HFFc6 (cell line): Measurements from ENCODE around the gene TSPAN17. TPM values are rescaled to one million over a fixed set of nuclear protein-coding genes. Genes with fewer than 3 reads are reported as not detected.

Source experiments
- DNase-seq: peaks from one replicate; pipeline ENCODE4 v3.0.0-alpha.2; 2018
- H3K27ac Mint-ChIP-seq: 2 replicates; pipeline ENCODE4 v1.8.0; 2020; ENCODE audit warnings: mild to moderate bottlenecking, mixed read lengths
- H3K27me3 Mint-ChIP-seq: 2 replicates; pipeline ENCODE4 v1.8.0; 2021; ENCODE audit warnings: mild to moderate bottlenecking, moderate library complexity, mixed read lengths; ENCODE audit not compliant: insufficient read depth
- H3K36me3 Mint-ChIP-seq: 2 replicates; pipeline ENCODE4 v1.8.0; 2021; ENCODE audit warnings: low read depth, mixed read lengths
- H3K4me1 Mint-ChIP-seq: 2 replicates; pipeline ENCODE4 v1.8.0; 2020; ENCODE audit warnings: low read depth, mixed read lengths
- H3K4me3 Mint-ChIP-seq: 2 replicates; pipeline ENCODE4 v1.8.0; 2020; ENCODE audit warnings: mild to moderate bottlenecking, moderate library complexity, mixed read lengths
- H3K9me3 Mint-ChIP-seq: 2 replicates; pipeline ENCODE4 v1.8.0; 2020; ENCODE audit warnings: mild to moderate bottlenecking, mixed read lengths
- total RNA-seq, 6 experiments: library from RNA; stranded (reverse); fragmentation: NEBNext Ultra II Directional; extraction: Animal tissue kit (Norgen Biotek cat#: 25700); gene quantifications; 2 replicates in 1 of 6; 3 replicates in 5 of 6; pipeline ENCODE4 v1.2.3, GENCODE V29; 2021
- TF ChIP-seq, protein P1 (sequence below): fragments of 200-600 bp; sonication (generic); IDR thresholded peaks from 2 replicates; pipeline ENCODE4 v1.5.0; 2021; ENCODE audit warnings: antibody characterized with exemption, mild to moderate bottlenecking

The TSPAN17 gene
- total RNA-seq, 6 experiments from 2014 or later = 51.4 to 64.9 (median 57.6) TPM

- Mint-ChIP-seq H3K36me3 (no peaks in the 10 kb centered on the region), H3K4me1 (no peaks in the 10 kb centered on the region), H3K9me3 (no peaks in the 10 kb centered on the region), H3K27me3 (peaks cover 61% of the 10 kb centered on the region), H3K27ac (no peak overlapping the region), H3K4me3 (no peak overlapping the region)
- TF ChIP-seq, protein P1, sequence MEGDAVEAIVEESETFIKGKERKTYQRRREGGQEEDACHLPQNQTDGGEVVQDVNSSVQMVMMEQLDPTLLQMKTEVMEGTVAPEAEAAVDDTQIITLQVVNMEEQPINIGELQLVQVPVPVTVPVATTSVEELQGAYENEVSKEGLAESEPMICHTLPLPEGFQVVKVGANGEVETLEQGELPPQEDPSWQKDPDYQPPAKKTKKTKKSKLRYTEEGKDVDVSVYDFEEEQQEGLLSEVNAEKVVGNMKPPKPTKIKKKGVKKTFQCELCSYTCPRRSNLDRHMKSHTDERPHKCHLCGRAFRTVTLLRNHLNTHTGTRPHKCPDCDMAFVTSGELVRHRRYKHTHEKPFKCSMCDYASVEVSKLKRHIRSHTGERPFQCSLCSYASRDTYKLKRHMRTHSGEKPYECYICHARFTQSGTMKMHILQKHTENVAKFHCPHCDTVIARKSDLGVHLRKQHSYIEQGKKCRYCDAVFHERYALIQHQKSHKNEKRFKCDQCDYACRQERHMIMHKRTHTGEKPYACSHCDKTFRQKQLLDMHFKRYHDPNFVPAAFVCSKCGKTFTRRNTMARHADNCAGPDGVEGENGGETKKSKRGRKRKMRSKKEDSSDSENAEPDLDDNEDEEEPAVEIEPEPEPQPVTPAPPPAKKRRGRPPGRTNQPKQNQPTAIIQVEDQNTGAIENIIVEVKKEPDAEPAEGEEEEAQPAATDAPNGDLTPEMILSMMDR = no peak; the same call in 1 of the 2 replicates
- DNase-seq = no peak
These were observed 20.4 kb downstream of the TSPAN17 start for GRCh38 chr5:176667637-176668036.

GRCh38 chr5:176670449-176670848 lies 23.2 kb downstream of the TSPAN17 start:
- H3K27ac Mint-ChIP-seq = no peak overlapping the region
- H3K27me3 Mint-ChIP-seq = peaks cover 41% of the 10 kb centered on the region
- H3K4me1 Mint-ChIP-seq = peaks cover under 1% of the 10 kb centered on the region
- DNase-seq = no peak
- no peak overlapping the region for H3K4me3 Mint-ChIP-seq
- no peaks in the 10 kb centered on the region for H3K9me3 Mint-ChIP-seq
- TF ChIP-seq, protein P1 = no peak
- H3K36me3 Mint-ChIP-seq = no peaks in the 10 kb centered on the region

GRCh38 chr5:176671399-176671798 lies 24.1 kb downstream of the TSPAN17 start:
- H3K4me3 Mint-ChIP-seq = no peak overlapping the region
- TF ChIP-seq, protein P1 = no peak
- H3K36me3 Mint-ChIP-seq = no peaks in the 10 kb centered on the region
- H3K27me3 Mint-ChIP-seq = peaks cover 38% of the 10 kb centered on the region
- DNase-seq = no peak
- peaks cover 10% of the 10 kb centered on the region for H3K4me1 Mint-ChIP-seq
- no peaks in the 10 kb centered on the region for H3K9me3 Mint-ChIP-seq
- no peak overlapping the region for H3K27ac Mint-ChIP-seq

DNA sequence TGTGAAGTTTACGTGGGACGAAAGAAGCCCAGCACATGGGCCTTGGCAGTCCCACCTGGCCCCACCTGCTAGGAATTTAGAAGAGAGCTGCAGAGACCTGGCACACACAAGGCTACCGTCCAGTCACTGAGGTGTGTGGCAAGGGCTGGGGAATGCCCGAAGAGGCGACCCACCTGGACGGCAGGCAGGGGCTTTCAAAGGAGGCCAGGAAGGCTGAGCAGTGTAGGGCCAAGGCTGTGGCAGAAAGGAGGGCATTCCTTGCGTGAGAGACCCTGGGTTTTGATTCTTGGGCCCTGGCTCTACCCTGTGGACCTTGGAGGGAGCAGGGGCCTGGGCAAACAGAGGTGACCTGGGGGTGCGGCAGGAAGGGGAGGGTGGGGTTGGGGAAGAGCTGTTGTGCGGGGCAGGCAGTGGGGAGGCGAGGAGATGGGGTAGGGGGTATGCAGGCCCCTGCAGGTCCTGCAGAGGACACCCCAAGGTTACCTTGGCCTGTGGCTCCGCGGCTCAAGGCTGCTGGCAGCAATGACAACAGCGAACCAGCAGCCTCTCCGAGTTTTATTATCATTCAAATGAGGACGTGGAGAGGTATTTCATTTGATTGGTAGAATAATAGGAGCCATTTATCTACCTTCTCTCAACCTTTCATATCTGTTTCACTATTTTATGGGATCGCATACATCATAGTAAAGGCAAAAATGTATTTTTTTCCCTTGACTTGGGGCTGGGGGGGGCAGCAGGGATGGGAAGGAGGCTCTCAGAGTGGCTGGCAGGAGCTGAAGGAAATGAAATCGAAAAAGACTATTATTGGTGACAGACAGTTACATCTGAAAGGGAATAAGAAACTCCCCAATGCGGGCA lies 24.8 kb downstream of the TSPAN17 start:
- no peak for DNase-seq

DNA sequence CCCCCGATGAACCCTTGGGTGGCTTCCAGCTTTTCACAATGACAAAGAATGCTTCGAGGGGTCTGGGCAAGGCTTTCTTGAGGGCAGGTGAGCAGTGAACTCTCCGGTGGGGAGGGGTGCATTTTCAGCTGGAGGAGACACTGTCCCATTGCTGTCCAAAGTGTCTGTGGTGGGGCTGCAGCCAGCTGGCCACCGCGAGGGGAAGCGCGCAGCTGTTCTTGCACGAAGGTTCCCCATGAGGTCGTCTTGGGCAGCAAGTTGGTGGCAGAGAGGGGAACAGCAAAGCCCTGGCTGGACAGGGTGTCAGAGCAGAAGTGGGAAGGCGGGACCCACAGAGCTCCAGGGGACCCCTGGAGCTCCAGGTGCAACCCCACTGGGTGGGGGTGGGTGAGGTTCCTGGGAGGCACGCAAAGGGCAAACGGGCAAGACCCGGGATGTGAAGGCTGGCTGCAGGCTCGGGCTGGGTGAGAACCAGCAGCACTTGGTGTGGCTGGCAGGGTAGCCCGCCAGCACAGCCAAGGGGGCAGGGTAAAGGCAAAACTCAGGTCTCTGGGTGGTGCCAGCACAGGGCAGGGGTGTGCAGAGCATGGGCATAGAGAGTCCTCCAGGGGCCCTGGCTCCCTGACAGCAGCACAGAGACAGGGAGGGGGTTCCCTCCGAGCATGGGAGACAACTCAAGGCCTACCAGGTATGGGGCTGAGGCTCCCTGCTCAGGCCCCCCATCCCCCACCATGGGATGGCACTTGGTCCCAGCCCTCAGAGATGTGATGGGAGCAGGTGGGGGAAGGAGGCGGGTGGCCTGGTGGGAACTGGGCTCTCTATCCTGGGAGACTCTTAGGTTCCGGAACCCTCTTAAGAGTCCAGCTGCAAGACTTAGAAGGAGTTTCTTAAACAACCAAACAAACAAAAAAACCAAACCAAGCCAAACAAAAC lies 26.6 kb downstream of the TSPAN17 start:
- no peak overlapping the region for H3K4me3 Mint-ChIP-seq
- H3K27me3 Mint-ChIP-seq = peaks cover 21% of the 10 kb centered on the region
- H3K4me1 Mint-ChIP-seq = peaks cover 17% of the 10 kb centered on the region
- no peak overlapping the region for H3K27ac Mint-ChIP-seq
- TF ChIP-seq, protein P1 = no peak
- H3K9me3 Mint-ChIP-seq = no peaks in the 10 kb centered on the region
- no peak for DNase-seq
- H3K36me3 Mint-ChIP-seq = no peaks in the 10 kb centered on the region

More for the DNA sequence above, 24.8 kb downstream of the TSPAN17 start:
- H3K27ac Mint-ChIP-seq = no peak overlapping the region
- H3K4me3 Mint-ChIP-seq = no peak overlapping the region
- no peaks in the 10 kb centered on the region for H3K9me3 Mint-ChIP-seq
- peaks cover 17% of the 10 kb centered on the region for H3K4me1 Mint-ChIP-seq
- H3K36me3 Mint-ChIP-seq = no peaks in the 10 kb centered on the region
- TF ChIP-seq, protein P1 = no peak
- peaks cover 37% of the 10 kb centered on the region for H3K27me3 Mint-ChIP-seq
